CD4-positive, alpha-beta T cell (primary cell): ENCODE results near the gene GPI. TPM values are rescaled to one million over a fixed set of nuclear protein-coding genes. Genes with fewer than 3 reads are reported as not detected.

Experiments used
- ATAC-seq: fragments of 200-7000 bp; cut with Tn5 transposase; one replicate; pipeline ENCODE4 v1.10.0; 2022; ENCODE audit warnings: mild to moderate bottlenecking; ENCODE audit not compliant: poor library complexity
- CTCF ChIA-PET: fragments of 350-600 bp; sonication (Branson Sonifier 250); formaldehyde crosslinking; loops from one replicate; lab custom pipeline; 2021; ENCODE audit warnings: antibody characterized with exemption, inconsistent platforms; lab: Charles Lee
- POLR2A ChIA-PET: fragments of 350-600 bp; sonication (Branson Sonifier 250); formaldehyde crosslinking; loops from one replicate; lab custom pipeline; 2021; ENCODE audit warnings: antibody characterized with exemption, inconsistent platforms; lab: Charles Lee
- DNase-seq, 14 experiments: peaks; one replicate each; pipeline ENCODE4 v3.0.0-alpha.2; 2013 to 2020; ENCODE audit warnings: mixed read lengths in 2 of 14
- H3K27ac ChIP-seq, 2 donors: one replicate each; pipeline versions ENCODE4 v1.5.1 to v1.7.0; 2013; ENCODE audit warnings: low read length in 2 of 2, low read depth in 1 of 2, mild to moderate bottlenecking in 1 of 2
- H3K27me3 ChIP-seq, 2 experiments: 1 replicate in 1 of 2; 2 replicates in 1 of 2; pipeline versions ENCODE4 v1.6.1 to v1.7.0; 2013; ENCODE audit warnings: low read length in 2 of 2, control low read depth in 1 of 2, mild to moderate bottlenecking in 1 of 2, moderate library complexity in 1 of 2; ENCODE audit not compliant: insufficient read depth in 2 of 2, control insufficient read depth in 1 of 2
- H3K36me3 ChIP-seq: one replicate; pipeline ENCODE4 v1.6.1; 2013; ENCODE audit warnings: low read length, control low read depth; ENCODE audit not compliant: insufficient read depth
- H3K4me1 ChIP-seq: one replicate; pipeline ENCODE4 v1.6.1; 2013; ENCODE audit warnings: low read length, control low read depth; ENCODE audit not compliant: insufficient read depth
- H3K4me3 ChIP-seq: one replicate; pipeline ENCODE4 v1.5.1; 2013; ENCODE audit warnings: mild to moderate bottlenecking, low read length, moderate library complexity
- H3K9me3 ChIP-seq, 2 experiments: 1 replicate in 1 of 2; 2 replicates in 1 of 2; pipeline versions ENCODE4 v1.6.1 to v1.7.0; 2013; ENCODE audit warnings: low read length in 2 of 2, mild to moderate bottlenecking in 2 of 2, control low read depth in 1 of 2, moderate library complexity in 1 of 2; ENCODE audit not compliant: control insufficient read depth in 1 of 2, insufficient read depth in 1 of 2
- H3K27ac Mint-ChIP-seq: one replicate; pipeline ENCODE4 v1.8.0; 2020; ENCODE audit warnings: mixed read lengths
- H3K27me3 Mint-ChIP-seq: one replicate; pipeline ENCODE4 v1.8.0; 2021; ENCODE audit warnings: mixed read lengths
- H3K36me3 Mint-ChIP-seq: one replicate; pipeline ENCODE4 v1.8.0; 2021; ENCODE audit warnings: low read depth, mixed read lengths
- H3K4me1 Mint-ChIP-seq: one replicate; pipeline ENCODE4 v1.8.0; 2021; ENCODE audit warnings: low read depth, mixed read lengths
- H3K4me3 Mint-ChIP-seq: one replicate; pipeline ENCODE4 v1.8.0; 2020; ENCODE audit warnings: mild to moderate bottlenecking, mixed read lengths
- H3K9me3 Mint-ChIP-seq: one replicate; pipeline ENCODE4 v1.8.0; 2020; ENCODE audit warnings: mixed read lengths
- CTCF ChIP-seq: fragments of 200-600 bp; IDR thresholded peaks from one replicate; pipeline ENCODE4 v1.8.0; 2022; ENCODE audit warnings: antibody characterized with exemption, mild to moderate bottlenecking
- intact Hi-C, 2 experiments: fragments of 100-400 bp; cut with DNase I in 1 of 2; cut with micrococcal nuclease in 1 of 2; formaldehyde crosslinking; loops; one replicate each; pipeline versions ENCODE4 v1.15.1 to v1.9.0; 2023 to 2025; cut with DNase I, micrococcal nuclease
- total RNA-seq, 174 experiments: library from RNA in 2 of 174; stranded (reverse) in 2 of 174; gene quantifications; one replicate each; pipeline ENCODE4 v1.2.3 and lab custom pipeline; 2021 to 2026

The GPI gene
- total RNA-seq, 2 experiments from 2014 or later: 85.0 to 86.0 TPM

GRCh38 chr19:34391813-34392212 lies 26.8 kb downstream of the GPI start:
- CTCF ChIA-PET: no interaction called here
- H3K36me3 Mint-ChIP-seq: peaks cover 22% of the 10 kb centered on the region
- POLR2A ChIA-PET: no interaction called here
- no peaks in the 10 kb centered on the region for H3K9me3 Mint-ChIP-seq
- no peaks in the 10 kb centered on the region for H3K27me3 ChIP-seq
- TF ChIP-seq CTCF: no peak
- H3K36me3 ChIP-seq: peaks cover 81% of the 10 kb centered on the region
- H3K9me3 ChIP-seq: no peaks in the 10 kb centered on the region
- H3K4me1 Mint-ChIP-seq: no peaks in the 10 kb centered on the region
- H3K4me3 Mint-ChIP-seq: no peak overlapping the region
- intact Hi-C loops: loop anchor here in 1 of 2 experiments (2.0 kb wide), 1 partner anchor 17 kb away; no protein-coding TSS in a partner anchor
- no peaks in the 10 kb centered on the region for H3K27me3 Mint-ChIP-seq
- no peak overlapping the region for H3K27ac Mint-ChIP-seq
- H3K4me1 ChIP-seq: no peaks in the 10 kb centered on the region
- no peak overlapping the region for H3K4me3 ChIP-seq
- no peak overlapping the region for H3K27ac ChIP-seq
- DNase-seq: no peak
- ATAC-seq: no peak

GRCh38 chr19:34393031-34393430 lies 28.0 kb downstream of the GPI start:
- DNase-seq: no peak
- no peaks in the 10 kb centered on the region for H3K9me3 ChIP-seq
- Mint-ChIP-seq H3K27ac (no peak overlapping the region), H3K9me3 (no peaks in the 10 kb centered on the region), H3K4me1 (no peaks in the 10 kb centered on the region), H3K36me3 (peaks cover 24% of the 10 kb centered on the region), H3K4me3 (no peak overlapping the region), H3K27me3 (no peaks in the 10 kb centered on the region)
- ATAC-seq: no peak
- H3K27ac ChIP-seq: no peak overlapping the region
- CTCF ChIA-PET: no interaction called here
- H3K27me3 ChIP-seq: no peaks in the 10 kb centered on the region
- POLR2A ChIA-PET: no interaction called here
- H3K4me1 ChIP-seq: no peaks in the 10 kb centered on the region
- intact Hi-C loops: loop anchor here in 1 of 2 experiments (2.0 kb wide), 1 partner anchor 16 kb away; no protein-coding TSS in a partner anchor
- TF ChIP-seq CTCF: no peak
- no peak overlapping the region for H3K4me3 ChIP-seq
- peaks cover 74% of the 10 kb centered on the region for H3K36me3 ChIP-seq

- Histone ChIP-seq H3K4me1 (no peaks in the 10 kb centered on the region), H3K27me3 (no peaks in the 10 kb centered on the region), H3K4me3 (no peak overlapping the region), H3K9me3 (no peaks in the 10 kb centered on the region), H3K27ac (no peak overlapping the region), H3K36me3 (peaks cover 70% of the 10 kb centered on the region)
- Mint-ChIP-seq H3K9me3 (no peaks in the 10 kb centered on the region), H3K4me1 (no peaks in the 10 kb centered on the region), H3K36me3 (peaks cover 29% of the 10 kb centered on the region), H3K27ac (no peak overlapping the region), H3K4me3 (no peak overlapping the region), H3K27me3 (no peaks in the 10 kb centered on the region)
- CTCF ChIA-PET: no interaction called here
- intact Hi-C loops: loop anchor here in 1 of 2 experiments (2.0 kb wide), 1 partner anchor 15 kb away; no protein-coding TSS in a partner anchor
- DNase-seq (no peak), ATAC-seq (no peak)
- no peak for TF ChIP-seq CTCF
- POLR2A ChIA-PET: no interaction called here
These were observed 28.6 kb downstream of the GPI start for GRCh38 chr19:34393629-34394028.
